ENCODE measurements around the gene OTOG. TPM values are rescaled to one million over a fixed set of nuclear protein-coding genes. Genes with fewer than 3 reads are reported as not detected.

OTOG gene
- total and polyA plus RNA-seq, 7 experiments from 2014 or later, result not detected

DNA sequence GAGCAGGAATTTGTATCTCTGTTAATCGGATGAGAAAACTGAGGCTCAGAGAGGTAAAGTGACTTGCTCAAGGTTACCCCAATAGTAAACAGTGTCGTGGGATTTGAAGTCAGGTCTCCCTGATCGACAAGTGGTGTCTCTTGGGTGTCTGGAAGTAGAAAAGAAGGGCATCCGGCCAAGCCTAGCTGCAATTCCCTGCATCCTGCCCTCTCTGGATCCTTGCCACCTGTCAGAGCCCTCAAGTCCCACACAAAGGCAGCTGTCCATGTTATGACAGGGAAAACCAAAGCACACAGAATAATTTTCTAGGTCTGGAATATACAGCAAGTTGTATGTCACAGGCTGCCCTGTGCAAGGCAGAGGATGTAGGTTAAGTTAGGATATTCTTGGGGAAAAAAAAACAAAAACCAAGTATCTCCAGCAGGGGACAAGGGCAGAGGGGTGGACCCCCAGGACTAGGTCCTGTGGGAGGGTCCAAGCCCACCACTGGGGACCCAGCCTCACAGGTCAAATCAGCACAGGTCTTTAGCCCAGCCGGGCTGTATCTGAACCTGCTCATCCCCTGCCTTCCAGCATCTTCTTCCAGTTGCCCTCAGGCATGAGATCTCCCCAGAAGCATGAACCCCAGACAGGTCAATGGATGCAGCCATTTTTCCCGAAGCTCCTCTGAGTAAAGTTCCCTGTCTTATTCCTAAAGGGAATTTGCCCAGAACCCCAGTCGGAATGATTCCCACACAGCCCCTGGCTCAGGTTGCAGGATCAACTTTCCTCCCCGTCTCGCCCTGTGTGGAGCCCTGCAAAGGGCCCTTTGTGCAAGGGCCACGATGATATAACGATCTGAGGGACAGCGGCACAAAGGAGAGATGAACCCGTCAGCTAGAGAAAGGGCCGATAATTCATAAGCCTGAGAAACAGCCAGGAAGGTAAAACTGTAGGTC, 17.9 kb upstream of the OTOG start:
- H3K27ac Mint-ChIP-seq, result no peak overlapping the region
- POLR2A ChIA-PET, result no interaction called here
- no peak for DNase-seq
- H3K27me3 Mint-ChIP-seq, result peaks cover 0 to 7% (median 4%) of the 10 kb centered on the region in 5 donors
- H3K36me3 Mint-ChIP-seq, result no peaks in the 10 kb centered on the region
- no peaks in the 10 kb centered on the region for H3K9me3 ChIP-seq (ENCODE audit: control insufficient read depth in 2 of 3, low read length in 3 of 3)
- intact Hi-C loops (cut with micrococcal nuclease), result loop anchor here (1.0 kb wide), 2 partner anchors 145 to 299 kb away; no protein-coding TSS in a partner anchor
- no peak overlapping the region for H3K27ac ChIP-seq (ENCODE audit: low read depth, low read length)
- no peaks in the 10 kb centered on the region for H3K4me1 ChIP-seq (ENCODE audit: control insufficient read depth in 2 of 2, insufficient read depth in 2 of 2, low read length in 2 of 2)
- H3K4me3 Mint-ChIP-seq, result no peak overlapping the region
- no peak for ATAC-seq
- no peaks in the 10 kb centered on the region for H3K4me1 Mint-ChIP-seq
- H3K9me3 Mint-ChIP-seq, result no peaks in the 10 kb centered on the region
- H3K4me3 ChIP-seq (ENCODE audit: low read length), result no peak overlapping the region
- CTCF ChIA-PET, result interaction anchor here (0.7 to 1.3 kb wide), 3 partner anchors 34 to 709 kb away, joined by 3 to 4 read pairs (median 3); no protein-coding TSS in a partner anchor
- H3K27me3 ChIP-seq (ENCODE audit: control insufficient read depth in 2 of 2, insufficient read depth in 2 of 2, low read length in 2 of 2), result no peaks in the 10 kb centered on the region
- no peaks in the 10 kb centered on the region for H3K36me3 ChIP-seq (ENCODE audit: control insufficient read depth in 2 of 3, insufficient read depth in 3 of 3, low read length in 3 of 3)

DNA sequence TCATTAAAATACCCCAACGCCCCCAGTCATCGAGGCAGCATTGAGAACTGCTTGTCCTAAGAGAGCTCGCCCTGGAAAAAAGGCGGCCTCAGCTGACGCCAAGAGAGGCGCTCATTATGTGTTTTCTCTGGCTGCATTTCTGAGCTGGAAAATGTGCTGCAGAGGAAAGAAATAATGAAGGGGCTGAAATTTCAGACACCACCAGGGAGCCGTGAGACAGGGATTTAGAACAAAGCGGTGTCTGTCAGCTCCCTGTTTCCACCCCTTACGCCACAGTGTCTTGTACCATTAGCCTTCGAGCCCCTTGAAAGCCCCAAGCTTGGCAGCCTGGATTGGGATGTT, 17.2 kb upstream of the OTOG start:
- Mint-ChIP-seq H3K9me3 (no peaks in the 10 kb centered on the region), H3K4me1 (no peaks in the 10 kb centered on the region), H3K36me3 (no peaks in the 10 kb centered on the region), H3K27me3 (peaks cover 0 to 7% (median 4%) of the 10 kb centered on the region in 5 donors), H3K4me3 (no peak overlapping the region), H3K27ac (no peak overlapping the region)
- ATAC-seq (no peak), DNase-seq (no peak)
- no peak overlapping the region for H3K27ac ChIP-seq (ENCODE audit: low read depth, low read length)
- intact Hi-C loops (cut with micrococcal nuclease), result no loop called here
- no peaks in the 10 kb centered on the region for H3K36me3 ChIP-seq (ENCODE audit: control insufficient read depth in 2 of 3, insufficient read depth in 3 of 3, low read length in 3 of 3)
- no peak overlapping the region for H3K4me3 ChIP-seq (ENCODE audit: low read length)
- ChIA-PET POLR2A (no interaction called here), CTCF (no interaction called here)
- H3K9me3 ChIP-seq (ENCODE audit: control insufficient read depth in 2 of 3, low read length in 3 of 3), result no peaks in the 10 kb centered on the region
- H3K27me3 ChIP-seq (ENCODE audit: control insufficient read depth in 2 of 2, insufficient read depth in 2 of 2, low read length in 2 of 2), result no peaks in the 10 kb centered on the region
- H3K4me1 ChIP-seq (ENCODE audit: control insufficient read depth in 2 of 2, insufficient read depth in 2 of 2, low read length in 2 of 2), result no peaks in the 10 kb centered on the region

DNA sequence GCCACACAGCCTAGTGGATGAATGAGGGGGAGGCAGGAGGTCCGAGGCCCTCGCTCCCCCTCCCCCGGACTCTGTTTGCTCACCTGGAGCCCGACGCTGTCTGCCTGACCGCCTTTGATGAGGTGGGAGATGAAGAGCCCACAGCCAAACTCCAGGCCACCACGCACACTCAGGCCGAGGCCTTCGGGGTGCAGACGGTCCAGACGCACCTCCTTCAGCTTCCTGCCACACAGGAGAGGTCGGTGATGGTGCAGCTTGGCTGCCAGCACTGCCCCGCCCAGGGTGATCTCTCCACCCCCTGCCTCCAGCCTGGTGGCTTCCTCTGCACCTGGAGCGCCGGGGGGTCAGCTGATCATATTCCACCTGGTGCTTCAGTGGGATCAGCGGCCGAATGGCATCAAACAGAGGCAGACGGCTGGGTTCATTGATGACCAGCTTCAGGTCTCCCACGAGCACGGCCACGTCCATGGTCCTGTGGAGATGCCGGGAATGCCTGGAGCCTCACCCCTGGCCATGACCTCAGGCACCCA, 15.9 kb upstream of the OTOG start:
- H3K4me3 ChIP-seq (ENCODE audit: low read length), result no peak overlapping the region
- intact Hi-C loops (cut with micrococcal nuclease), result no loop called here
- POLR2A ChIA-PET, result no interaction called here
- H3K27me3 ChIP-seq (ENCODE audit: control insufficient read depth in 2 of 2, insufficient read depth in 2 of 2, low read length in 2 of 2), result no peaks in the 10 kb centered on the region
- no peaks in the 10 kb centered on the region for H3K36me3 ChIP-seq (ENCODE audit: control insufficient read depth in 2 of 3, insufficient read depth in 3 of 3, low read length in 3 of 3)
- no peak overlapping the region for H3K4me3 Mint-ChIP-seq
- H3K9me3 Mint-ChIP-seq, result no peaks in the 10 kb centered on the region
- ATAC-seq (no peak), DNase-seq (no peak)
- H3K9me3 ChIP-seq (ENCODE audit: control insufficient read depth in 2 of 3, low read length in 3 of 3), result no peaks in the 10 kb centered on the region
- no peaks in the 10 kb centered on the region for H3K36me3 Mint-ChIP-seq
- H3K27me3 Mint-ChIP-seq, result peaks cover 0 to 11% (median 4%) of the 10 kb centered on the region in 5 donors
- H3K27ac Mint-ChIP-seq, result no peak overlapping the region
- H3K4me1 Mint-ChIP-seq, result no peaks in the 10 kb centered on the region
- no peak overlapping the region for H3K27ac ChIP-seq (ENCODE audit: low read depth, low read length)
- no peaks in the 10 kb centered on the region for H3K4me1 ChIP-seq (ENCODE audit: control insufficient read depth in 2 of 2, insufficient read depth in 2 of 2, low read length in 2 of 2)
- CTCF ChIA-PET, result no interaction called here

DNA sequence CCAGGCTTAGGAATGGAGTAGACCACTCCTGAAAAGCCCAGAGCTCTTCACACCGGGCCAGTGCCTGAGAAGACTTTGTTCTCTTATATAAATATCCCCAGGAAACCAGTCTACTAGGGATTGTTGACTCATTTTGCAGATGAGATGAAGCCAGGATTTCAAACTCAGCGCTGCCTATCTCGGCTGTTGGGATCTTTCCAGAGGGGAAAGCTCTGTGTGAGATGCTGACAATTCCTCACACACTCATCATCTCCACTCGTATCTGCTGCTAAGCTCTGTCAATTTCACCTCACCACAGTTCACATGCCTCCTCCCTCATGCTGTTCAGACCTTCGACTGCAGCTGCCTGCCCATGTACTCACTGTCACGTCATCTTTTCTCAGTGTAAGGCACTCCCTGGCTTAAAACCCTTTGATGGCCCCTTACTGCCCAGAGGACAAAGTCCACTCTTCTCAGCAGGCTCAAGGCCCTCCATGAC, 15.4 kb upstream of the OTOG start:
- H3K36me3 ChIP-seq (ENCODE audit: control insufficient read depth in 2 of 3, insufficient read depth in 3 of 3, low read length in 3 of 3), result no peaks in the 10 kb centered on the region
- H3K36me3 Mint-ChIP-seq, result no peaks in the 10 kb centered on the region
- no peaks in the 10 kb centered on the region for H3K4me1 Mint-ChIP-seq
- no peaks in the 10 kb centered on the region for H3K9me3 Mint-ChIP-seq
- ChIA-PET POLR2A (no interaction called here), CTCF (no interaction called here)
- no peak overlapping the region for H3K27ac ChIP-seq (ENCODE audit: low read depth, low read length)
- H3K4me3 ChIP-seq (ENCODE audit: low read length), result no peak overlapping the region
- DNase-seq, result no peak
- no peak for ATAC-seq
- no peaks in the 10 kb centered on the region for H3K4me1 ChIP-seq (ENCODE audit: control insufficient read depth in 2 of 2, insufficient read depth in 2 of 2, low read length in 2 of 2)
- H3K27ac Mint-ChIP-seq, result no peak overlapping the region
- no peak overlapping the region for H3K4me3 Mint-ChIP-seq
- peaks cover 0 to 12% (median 4%) of the 10 kb centered on the region in 5 donors for H3K27me3 Mint-ChIP-seq
- H3K9me3 ChIP-seq (ENCODE audit: control insufficient read depth in 2 of 3, low read length in 3 of 3), result no peaks in the 10 kb centered on the region
- H3K27me3 ChIP-seq (ENCODE audit: control insufficient read depth in 2 of 2, insufficient read depth in 2 of 2, low read length in 2 of 2), result no peaks in the 10 kb centered on the region
- intact Hi-C loops (cut with micrococcal nuclease), result no loop called here

DNA sequence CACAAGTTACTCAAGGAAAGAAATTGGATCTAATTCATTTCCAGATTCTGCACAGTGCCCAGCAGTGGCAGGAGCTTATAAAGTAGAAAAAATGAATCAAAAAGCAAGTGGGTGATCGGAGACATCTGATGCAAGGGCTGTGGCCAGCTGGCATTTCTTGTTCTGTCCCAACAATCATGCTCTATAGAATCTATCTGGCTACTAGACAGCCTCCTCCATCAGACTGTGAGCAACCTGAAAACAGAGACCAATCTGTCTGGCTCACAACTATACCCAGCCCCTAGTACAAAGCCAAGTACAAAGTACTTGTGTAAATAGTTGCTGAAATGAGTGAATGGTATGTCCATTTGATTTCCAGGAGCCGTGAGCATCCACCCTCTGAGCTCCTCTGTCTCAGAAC, 14.3 kb upstream of the OTOG start:
- ATAC-seq (no peak), DNase-seq (no peak)
- intact Hi-C loops (cut with micrococcal nuclease), result no loop called here
- Mint-ChIP-seq H3K27ac (no peak overlapping the region), H3K27me3 (peaks cover 0 to 14% (median 4%) of the 10 kb centered on the region in 5 donors), H3K9me3 (no peaks in the 10 kb centered on the region), H3K36me3 (no peaks in the 10 kb centered on the region), H3K4me1 (no peaks in the 10 kb centered on the region), H3K4me3 (no peak overlapping the region)
- Histone ChIP-seq H3K27me3 (ENCODE audit: control insufficient read depth in 2 of 2, insufficient read depth in 2 of 2, low read length in 2 of 2) (no peaks in the 10 kb centered on the region), H3K36me3 (ENCODE audit: control insufficient read depth in 2 of 3, insufficient read depth in 3 of 3, low read length in 3 of 3) (no peaks in the 10 kb centered on the region), H3K27ac (ENCODE audit: low read depth, low read length) (no peak overlapping the region), H3K4me3 (ENCODE audit: low read length) (no peak overlapping the region), H3K4me1 (ENCODE audit: control insufficient read depth in 2 of 2, insufficient read depth in 2 of 2, low read length in 2 of 2) (no peaks in the 10 kb centered on the region), H3K9me3 (ENCODE audit: control insufficient read depth in 2 of 3, low read length in 3 of 3) (no peaks in the 10 kb centered on the region)
- ChIA-PET POLR2A (no interaction called here), CTCF (no interaction called here)

DNA sequence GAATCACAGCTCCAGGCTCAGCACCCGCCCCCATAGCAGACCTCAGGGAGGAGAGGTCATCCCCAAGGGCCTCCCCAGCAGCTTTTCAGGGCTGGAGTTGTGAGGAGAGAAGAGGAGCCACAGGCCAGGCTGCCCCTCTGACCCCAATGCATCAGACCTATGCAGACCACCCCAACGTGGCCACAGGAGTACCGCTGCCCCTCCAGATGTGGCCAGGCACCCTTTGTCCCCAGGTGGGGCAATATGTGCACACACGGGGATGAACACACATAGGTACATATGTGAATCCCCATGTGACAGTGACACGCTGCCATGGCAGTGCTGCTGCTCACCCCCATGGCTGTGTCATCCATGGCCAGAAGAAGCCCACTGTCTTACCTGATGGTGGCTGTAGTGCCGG, 13.7 kb upstream of the OTOG start:
- H3K9me3 Mint-ChIP-seq, result no peaks in the 10 kb centered on the region
- CTCF ChIA-PET, result no interaction called here

More for the DNA sequence above, 13.7 kb upstream of the OTOG start:
- H3K4me3 Mint-ChIP-seq, result no peak overlapping the region
- DNase-seq, result no peak
- Histone ChIP-seq H3K9me3 (ENCODE audit: control insufficient read depth in 2 of 3, low read length in 3 of 3) (no peaks in the 10 kb centered on the region), H3K27ac (ENCODE audit: low read depth, low read length) (no peak overlapping the region), H3K27me3 (ENCODE audit: control insufficient read depth in 2 of 2, insufficient read depth in 2 of 2, low read length in 2 of 2) (no peaks in the 10 kb centered on the region), H3K36me3 (ENCODE audit: control insufficient read depth in 2 of 3, insufficient read depth in 3 of 3, low read length in 3 of 3) (no peaks in the 10 kb centered on the region), H3K4me1 (ENCODE audit: control insufficient read depth in 2 of 2, insufficient read depth in 2 of 2, low read length in 2 of 2) (no peaks in the 10 kb centered on the region), H3K4me3 (ENCODE audit: low read length) (no peak overlapping the region)
- POLR2A ChIA-PET, result no interaction called here
- no peak overlapping the region for H3K27ac Mint-ChIP-seq
- ATAC-seq, result no peak
- H3K36me3 Mint-ChIP-seq, result no peaks in the 10 kb centered on the region
- no peaks in the 10 kb centered on the region for H3K4me1 Mint-ChIP-seq
- H3K27me3 Mint-ChIP-seq, result peaks cover 0 to 17% (median 4%) of the 10 kb centered on the region in 5 donors
- intact Hi-C loops (cut with micrococcal nuclease), result no loop called here
